ENCODE results near the gene EIF3L. TPM values are rescaled to one million over a fixed set of nuclear protein-coding genes. Genes with fewer than 3 reads are reported as not detected.

Gene EIF3L
- total and polyA plus RNA-seq, 2 of the 8 experiments (the other 6 are each of a cell fraction or from before 2014, with no cell fraction given) = 639 to 886 TPM

DNA sequence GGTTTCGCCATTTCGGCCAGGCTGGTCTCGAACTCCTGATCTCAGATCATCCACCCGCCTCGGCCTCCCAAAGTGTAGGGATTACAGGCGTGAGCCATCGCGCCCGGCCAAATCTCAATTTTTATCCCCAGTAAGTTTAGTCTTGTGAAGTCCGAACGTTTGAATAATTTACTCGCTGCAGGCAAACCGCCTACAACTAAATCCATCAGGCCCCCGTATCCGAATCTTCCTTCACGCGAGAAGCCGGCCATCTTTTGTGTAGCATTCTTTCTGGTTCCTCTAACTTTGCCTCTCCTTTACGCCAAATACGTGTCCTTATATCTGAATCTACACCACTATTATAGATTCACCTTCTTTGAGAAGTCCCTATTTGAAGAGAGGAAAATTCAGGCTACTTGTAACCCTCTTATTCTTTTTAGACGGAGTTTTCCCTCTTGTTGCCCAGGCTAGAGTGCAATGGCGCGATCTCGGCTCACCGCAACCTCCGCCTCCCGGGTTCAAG, 581 bp upstream of the EIF3L start:
- no peak overlapping the region for H3K4ac ChIP-seq (replicated peaks; ENCODE audit: insufficient read length, low read depth, low read length)
- TF ChIP-seq TAF7 (optimal IDR thresholded peaks at IDR 0.05; ENCODE audit: borderline replicate concordance, low read depth, low read length) = no peak
- no peak for TF ChIP-seq EZH2 (IDR thresholded peaks at IDR 0.05; ENCODE audit: low read depth, low read length, severe bottlenecking)
- no peak for TF ChIP-seq EGR1 (IDR thresholded peaks at IDR 0.05; ENCODE audit: borderline replicate concordance, low read depth, low read length)
- TF ChIP-seq CHD2 (IDR thresholded peaks at IDR 0.05; ENCODE audit: low read length) = peak; percentile 77
- peak; percentile 82 for TF ChIP-seq YY1 (IDR thresholded peaks at IDR 0.05; ENCODE audit: low read depth, low read length)
- no peaks in the 10 kb centered on the region for H3K27me3 ChIP-seq (replicated peaks in 1 of 4; ENCODE audit: control insufficient read depth in 3 of 4, extremely low read depth in 1 of 4, insufficient read depth in 3 of 4, low read length in 3 of 4)
- H3K9me3 ChIP-seq (ENCODE audit: insufficient read depth in 2 of 2, low read depth in 1 of 2, low read length in 1 of 2) = no peaks in the 10 kb centered on the region
- H3K18ac ChIP-seq (ENCODE audit: extremely low read depth, low read length) = no peak overlapping the region
- peaks cover 0 to 2% (median 2%) of the 10 kb centered on the region in 4 experiments; a peak in 3 of 7 replicates for H3K4me1 ChIP-seq (replicated peaks in 1 of 4; ENCODE audit: control insufficient read depth in 3 of 4, insufficient read depth in 4 of 4, low read length in 3 of 4)
- H3K23ac ChIP-seq (ENCODE audit: insufficient read length) = no peak overlapping the region
- peaks cover 2 to 3% of the 10 kb centered on the region in 2 experiments for H4K20me1 ChIP-seq (replicated peaks in 1 of 2; ENCODE audit: control insufficient read depth in 1 of 2, insufficient read depth in 2 of 2, low read length in 2 of 2)
- ChIA-PET POLR2A (ENCODE audit: partially characterized antibody) (interaction anchor here (1.2 to 3.7 kb wide), 10 partner anchors 8 to 30 kb away, joined by 3 to 27 read pairs (median 8); partner anchors contain the start of gene GALR3), CTCF (ENCODE audit: partially characterized antibody) (interaction anchor here (0.7 to 2.7 kb wide), 3 partner anchors 15 to 259 kb away, joined by 4 to 19 read pairs (median 5); no protein-coding TSS in a partner anchor)
- peaks cover 11% of the 10 kb centered on the region for H3K23me2 ChIP-seq (ENCODE audit: low read depth, low read length)
- H2AK5ac ChIP-seq (ENCODE audit: low read depth, low read length) = no peak overlapping the region
- peaks cover 3% of the 10 kb centered on the region for H3K79me1 ChIP-seq (ENCODE audit: low read depth, low read length)
- peak overlapping the region; percentile 92 to 98 for H3K4me2 ChIP-seq (ENCODE audit: insufficient read depth in 1 of 2, low read depth in 2 of 2, low read length in 2 of 2)
- H3K36me3 ChIP-seq (ENCODE audit: control insufficient read depth in 2 of 4, insufficient read depth in 4 of 4, low read length in 3 of 4) = peaks cover 8 to 32% (median 26%) of the 10 kb centered on the region in 4 experiments; a peak in 7 of 8 replicates
- H3K9ac ChIP-seq (replicated peaks in 1 of 4; ENCODE audit: extremely low read depth in 1 of 4, low read depth in 3 of 4, low read length in 3 of 4) = peak overlapping the region; percentile 45 to 93 (median 80)
- peaks cover 9 to 50% of the 10 kb centered on the region in 2 experiments for H3K79me2 ChIP-seq (ENCODE audit: control insufficient read depth in 1 of 2, insufficient read depth in 2 of 2, low read length in 2 of 2)
- no peak overlapping the region for H3K14ac ChIP-seq (ENCODE audit: insufficient read length)
- no peak overlapping the region for H2BK15ac ChIP-seq (ENCODE audit: low read length)
- DNase-seq (ENCODE audit: low read depth in 1 of 2, low spot score in 2 of 2) (no peak), FAIRE-seq (no peak)
- H4K5ac ChIP-seq (ENCODE audit: insufficient read length, low read depth, low read length) = peak overlapping the region; percentile 42
- H2AFZ ChIP-seq (ENCODE audit: low read length) = no peak overlapping the region
- 39% methylated on average over 27 of the region's 27 CpGs; no CpG with 5 or more reads in 1 of the 2 experiments for WGBS, 2 experiments (ENCODE audit: extremely low coverage in 1 of 2, insufficient coverage in 1 of 2, insufficient read length in 1 of 2, insufficient replicate concordance in 2 of 2, low coverage in 1 of 2, low lambda C conversion rate in 2 of 2, missing lambda C conversion rate in 1 of 2)
- peak overlapping the region; percentile 76; the same call in 1 of the 2 replicates for H4K8ac ChIP-seq (ENCODE audit: extremely low read depth, insufficient read depth, low read length)
- no peak overlapping the region for H2BK12ac ChIP-seq (ENCODE audit: low read depth, low read length)
- no peak overlapping the region for H3K56ac ChIP-seq (replicated peaks; ENCODE audit: insufficient read length, low read depth, low read length)
- H2BK20ac ChIP-seq (ENCODE audit: low read length) = no peak overlapping the region
- H3K4me3 ChIP-seq (ENCODE audit: extremely low read depth in 1 of 4, insufficient read depth in 2 of 4, low read depth in 3 of 4, low read length in 4 of 4) = peak overlapping the region; percentile 96 to 99 (median 98)
- H2BK5ac ChIP-seq (ENCODE audit: low read depth, low read length) = no peak overlapping the region
- H4K91ac ChIP-seq (replicated peaks; ENCODE audit: insufficient read length, low read length) = no peak overlapping the region
- no peak overlapping the region for H2BK120ac ChIP-seq (replicated peaks; ENCODE audit: low read depth, low read length)
- peak overlapping the region; percentile 86 for H3K27ac ChIP-seq (ENCODE audit: low read depth, low read length)
